Epithelial cell of prostate (primary cell): Measurements from ENCODE around the gene BAG3.
"Not testable (repeated sequence)": the region's sequence is repeated elsewhere in the genome, so short reads cannot be mapped to it uniquely, and the experiment has no call there.

Experiments used
- DNase-seq: peaks from one replicate; pipeline ENCODE4 v3.0.0-alpha.2; 2011; ENCODE audit warnings: low read depth, low spot score
- H3K27ac ChIP-seq: fragments of 450-650 bp; 2 replicates; pipeline ENCODE4 v1.5.1; 2017; ENCODE audit warnings: mild to moderate bottlenecking

Gene BAG3

GRCh38 chr10:119638982-119639381 lies 12.2 kb upstream of the BAG3 start:
- H3K27ac ChIP-seq, result no peak overlapping the region
- no peak for DNase-seq

- no peak overlapping the region for H3K27ac ChIP-seq
- no peak for DNase-seq
Measured at GRCh38 chr10:119640384-119640783, 10.8 kb upstream of the BAG3 start.

- DNase-seq, result no peak
- H3K27ac ChIP-seq, result no peak overlapping the region
Measured at GRCh38 chr10:119640875-119641526, 10.2 kb upstream of the BAG3 start.

- no peak for DNase-seq
- no peak overlapping the region for H3K27ac ChIP-seq
Measured at GRCh38 chr10:119642556-119643111, 8.5 kb upstream of the BAG3 start.

GRCh38 chr10:119643306-119644204 lies 7.6 kb upstream of the BAG3 start:
- no peak overlapping the region for H3K27ac ChIP-seq
- DNase-seq, result no peak

- H3K27ac ChIP-seq, result no peak overlapping the region
- DNase-seq, result no peak
Measured at GRCh38 chr10:119644205-119644814, 6.9 kb upstream of the BAG3 start.

- no peak overlapping the region for H3K27ac ChIP-seq
- no peak for DNase-seq
Measured at GRCh38 chr10:119644994-119645393, 6.2 kb upstream of the BAG3 start.

GRCh38 chr10:119650062-119650461 lies 1.1 kb upstream of the BAG3 start:
- H3K27ac ChIP-seq, result no peak overlapping the region
- no peak for DNase-seq

- H3K27ac ChIP-seq, result peak overlapping the region; percentile 93
- DNase-seq, result no peak
Measured at GRCh38 chr10:119651514-119652360, 557 bp downstream of the BAG3 start.

- DNase-seq, result no peak
- peak overlapping the region; percentile 93 for H3K27ac ChIP-seq
Measured at GRCh38 chr10:119652361-119652730, 1.2 kb downstream of the BAG3 start.

GRCh38 chr10:119653209-119653608 lies 2.0 kb downstream of the BAG3 start:
- no peak for DNase-seq
- H3K27ac ChIP-seq, result peak overlapping the region; percentile 93

- peak overlapping the region; percentile 93 for H3K27ac ChIP-seq
- DNase-seq, result no peak
Measured at GRCh38 chr10:119653916-119654315, 2.7 kb downstream of the BAG3 start.

GRCh38 chr10:119654540-119654939 lies 3.4 kb downstream of the BAG3 start:
- peak overlapping the region; percentile 93 for H3K27ac ChIP-seq
- DNase-seq, result no peak

GRCh38 chr10:119655566-119656001 lies 4.4 kb downstream of the BAG3 start:
- DNase-seq, result peak; percentile 64
- H3K27ac ChIP-seq, result peak overlapping the region; percentile 93

- H3K27ac ChIP-seq, result peak overlapping the region; percentile 93
- DNase-seq, result no peak
Measured at GRCh38 chr10:119656760-119657159, 5.6 kb downstream of the BAG3 start.

- H3K27ac ChIP-seq, result peak overlapping the region; percentile 93
Measured at GRCh38 chr10:119657725-119658124, 6.5 kb downstream of the BAG3 start.

GRCh38 chr10:119658274-119658673 lies 7.1 kb downstream of the BAG3 start:
- no peak for DNase-seq
- peak overlapping the region; percentile 93 for H3K27ac ChIP-seq

More at GRCh38 chr10:119657725-119658124, 6.5 kb downstream of the BAG3 start:
- no peak for DNase-seq

- no peak overlapping the region for H3K27ac ChIP-seq
- no peak for DNase-seq
Measured at GRCh38 chr10:119659951-119660350, 8.8 kb downstream of the BAG3 start.

- not testable (repeated sequence) for H3K27ac ChIP-seq, DNase-seq
Measured at GRCh38 chr10:119662076-119662605, 11.0 kb downstream of the BAG3 start.
